ENCODE results near the gene PPIP5K2. TPM values are rescaled to one million over a fixed set of nuclear protein-coding genes. Genes with fewer than 3 reads are reported as not detected.
"Not testable (repeated sequence)": the region's sequence is repeated elsewhere in the genome, so short reads cannot be mapped to it uniquely, and the experiment has no call there.

The PPIP5K2 gene
- total RNA-seq, 1 experiment from 2014 or later: 46.4 TPM

DNA sequence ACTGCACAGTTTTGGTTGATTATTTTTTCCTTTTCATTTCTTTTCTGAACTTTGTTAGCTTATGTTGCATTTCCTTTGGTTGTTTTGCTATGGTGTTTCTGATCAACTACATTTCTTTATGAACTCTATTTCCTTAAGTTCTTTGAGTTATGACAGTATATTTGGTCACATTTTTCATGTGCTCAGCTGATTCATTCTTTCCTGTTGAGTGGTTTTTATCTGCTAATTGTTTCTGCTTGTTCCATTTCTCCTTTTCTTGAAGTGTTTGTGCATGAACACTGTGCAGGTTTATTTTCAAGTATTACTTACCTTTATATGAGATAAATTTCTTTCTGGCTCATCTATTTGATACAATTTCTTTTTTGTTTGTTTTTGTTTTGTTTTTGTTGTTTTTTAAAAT is 87.6 kb downstream of the PPIP5K2 start:
- DNase-seq (ENCODE audit: low spot score): no peak

DNA sequence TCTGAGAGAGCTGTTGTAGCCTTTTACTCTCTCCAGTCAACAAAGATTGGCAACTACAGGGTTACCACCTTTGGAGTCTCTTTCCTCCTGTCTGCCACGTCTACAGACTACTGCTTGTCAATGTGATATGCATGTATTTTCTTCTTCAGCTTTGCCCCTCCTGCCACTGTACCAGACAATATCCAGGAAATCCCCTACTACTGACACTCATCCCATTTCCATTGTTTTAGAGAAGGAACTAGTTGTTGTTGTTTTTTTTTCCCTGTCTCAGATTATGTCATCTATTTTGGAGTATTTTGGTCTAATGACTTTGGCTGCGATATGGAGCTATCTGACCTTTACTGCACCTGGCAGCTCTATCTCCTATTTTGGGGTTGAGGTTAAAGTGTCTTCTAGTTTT is 88.4 kb downstream of the PPIP5K2 start:
- no peak for DNase-seq (ENCODE audit: low spot score)

DNA sequence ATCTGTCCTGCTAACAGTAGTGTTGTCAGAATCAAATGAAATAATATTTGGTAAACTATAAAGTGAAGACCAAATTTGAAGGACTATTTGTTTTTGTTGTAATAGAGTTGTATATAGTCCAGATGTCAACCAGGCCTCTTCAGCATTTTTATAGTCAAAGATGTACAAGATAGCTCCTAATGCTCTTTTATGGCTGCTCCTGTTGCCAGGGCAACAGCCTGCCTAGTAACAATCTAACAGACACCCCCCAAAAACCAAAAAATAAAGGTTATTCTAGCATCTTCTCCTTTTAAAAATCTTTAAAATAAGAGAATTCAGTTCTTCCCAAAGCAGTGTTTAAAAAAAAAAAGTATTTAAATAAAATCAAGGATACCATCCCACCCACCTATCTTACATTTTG is 89.0 kb downstream of the PPIP5K2 start:
- DNase-seq (ENCODE audit: low spot score): no peak

DNA sequence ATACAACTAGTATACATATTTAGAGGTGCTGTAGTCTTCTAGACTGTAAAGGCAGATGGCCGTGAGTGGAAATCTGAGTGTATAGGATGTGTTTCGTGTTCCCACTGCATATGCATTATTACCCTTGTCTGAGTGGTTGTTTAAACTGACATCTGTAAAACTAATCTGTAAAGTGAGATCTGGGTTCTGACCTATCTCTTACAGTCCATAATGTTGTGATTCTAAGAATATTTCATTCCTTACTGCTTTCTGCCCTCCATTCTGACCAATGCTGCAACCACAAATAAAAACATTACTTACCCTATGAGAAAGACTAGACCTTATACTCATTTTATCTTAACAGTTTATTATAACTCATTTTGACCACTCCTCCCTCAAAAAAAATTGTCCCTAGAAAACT is 90.9 kb downstream of the PPIP5K2 start:
- no peak for DNase-seq (ENCODE audit: low spot score)

DNA sequence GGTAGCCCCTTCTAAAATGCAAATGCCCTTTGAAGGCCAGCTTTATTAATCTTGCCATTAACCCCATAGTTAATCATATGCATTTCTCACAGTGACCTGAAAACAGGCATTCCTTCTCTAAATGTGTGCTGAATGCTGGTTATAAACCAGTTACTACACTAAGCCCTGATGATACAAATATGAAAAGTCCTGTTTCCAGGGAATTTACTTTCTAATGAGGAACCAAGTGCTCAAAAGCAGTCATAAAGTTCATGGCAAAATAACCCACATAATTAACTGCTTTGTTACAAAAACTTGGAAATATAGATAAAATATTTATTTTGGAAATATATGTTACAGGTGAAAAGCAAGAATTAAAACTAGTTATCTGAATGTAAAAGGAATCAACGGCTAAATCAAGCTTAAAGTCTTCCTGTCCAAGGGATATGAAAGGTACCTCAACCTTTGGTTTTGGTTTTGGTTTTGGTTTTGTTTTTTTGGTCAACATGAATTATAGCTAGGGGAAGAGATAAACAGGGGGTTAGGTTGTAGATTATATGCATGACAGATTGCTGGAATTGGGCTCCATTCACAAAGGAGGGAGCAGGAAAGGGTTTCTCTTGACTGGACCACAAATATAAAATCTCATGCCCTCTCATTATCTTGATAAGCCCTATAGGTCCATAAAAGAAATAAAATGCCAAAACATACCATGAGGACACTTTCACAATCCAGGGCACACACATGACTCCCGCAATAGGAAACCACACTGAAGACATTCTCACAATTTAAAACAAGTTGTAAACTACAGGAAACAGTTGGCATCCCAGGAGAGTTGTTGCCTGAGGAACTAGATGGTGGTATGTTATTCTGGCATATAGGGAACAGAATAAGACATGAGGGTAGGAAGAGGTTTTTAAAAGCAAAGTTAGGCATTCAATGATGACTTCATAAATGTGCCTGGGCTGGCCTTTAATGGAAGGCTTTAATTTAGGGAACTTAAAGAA is 91.8 kb downstream of the PPIP5K2 start:
- no peak for DNase-seq (ENCODE audit: low spot score)

DNA sequence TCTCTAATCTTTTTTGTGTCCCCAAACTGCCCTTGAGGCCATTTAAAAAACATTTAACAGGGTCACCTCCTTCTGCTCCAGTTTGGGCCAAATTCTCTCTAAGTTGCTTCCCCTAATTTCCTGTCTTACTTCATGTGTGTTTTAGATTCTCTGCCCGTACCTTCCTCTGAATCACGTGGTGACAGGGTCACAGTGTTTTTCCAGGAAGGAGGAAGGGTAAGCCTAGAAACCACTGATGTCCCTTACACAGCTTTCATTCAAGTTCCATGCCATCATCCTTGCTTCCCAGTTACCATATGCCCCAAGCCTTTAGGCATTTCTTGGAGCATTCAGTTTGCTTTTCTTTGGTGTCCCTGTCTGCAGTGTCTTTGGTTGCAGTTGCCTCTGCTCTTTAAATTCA is 96.0 kb downstream of the PPIP5K2 start:
- DNase-seq (ENCODE audit: low spot score): peak; percentile 34

DNA sequence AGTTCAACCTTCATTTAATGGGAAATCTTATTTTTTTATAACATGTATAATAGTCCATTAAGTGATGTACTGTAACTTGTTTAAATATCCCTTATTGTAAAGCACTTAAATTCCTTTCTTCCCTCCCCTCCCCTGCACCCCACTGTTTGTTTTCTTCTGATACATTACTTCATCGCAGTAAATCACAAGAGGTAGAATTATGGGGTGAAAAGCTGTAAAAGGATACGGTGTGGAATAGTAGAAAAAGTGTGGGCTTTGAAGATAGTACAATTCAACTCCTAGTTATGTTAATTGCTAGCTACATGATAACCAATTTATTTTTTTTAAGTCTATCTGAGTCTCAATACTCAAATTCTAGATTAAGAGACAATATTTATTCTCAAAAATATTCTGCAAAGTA is 96.6 kb downstream of the PPIP5K2 start:
- DNase-seq (ENCODE audit: low spot score): no peak

DNA sequence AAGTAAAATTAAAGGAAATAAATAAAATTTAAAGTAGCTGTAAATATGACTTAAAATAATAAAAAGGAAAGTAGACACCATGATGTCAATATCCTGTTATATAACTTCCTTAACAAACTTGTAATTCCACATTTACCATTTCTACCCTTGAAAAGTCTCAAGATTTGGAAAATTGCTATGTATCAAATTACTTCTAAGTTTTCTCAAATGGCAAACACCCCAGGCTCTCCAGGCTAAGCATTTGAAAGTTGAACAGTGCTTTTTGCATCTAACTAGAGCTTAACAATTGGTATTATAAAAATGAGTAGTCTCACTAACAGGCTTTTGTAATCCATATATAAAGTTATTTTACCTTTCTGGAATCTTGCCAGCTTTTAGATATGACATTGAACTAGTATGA is 97.0 kb downstream of the PPIP5K2 start:
- DNase-seq (ENCODE audit: low spot score): no peak

DNA sequence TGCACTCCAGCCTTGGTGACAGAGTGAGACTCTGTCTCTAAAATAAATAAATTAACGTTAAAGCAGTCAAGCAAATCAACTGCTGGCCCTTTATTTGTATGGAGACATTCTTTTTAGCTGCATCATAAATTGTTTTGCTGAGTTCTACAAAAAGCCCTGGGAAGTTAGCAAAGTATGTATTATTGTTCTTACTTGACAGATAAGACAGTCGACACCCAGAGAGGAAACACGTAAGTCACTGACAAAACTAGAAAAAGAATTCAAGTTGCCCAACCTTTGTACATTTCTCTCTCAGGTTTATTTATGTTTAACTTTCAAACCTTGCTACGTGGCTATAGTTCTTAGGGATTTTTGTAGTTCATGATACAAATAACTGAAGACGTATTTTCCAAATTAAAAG is 98.1 kb downstream of the PPIP5K2 start:
- DNase-seq (ENCODE audit: low spot score): no peak

DNA sequence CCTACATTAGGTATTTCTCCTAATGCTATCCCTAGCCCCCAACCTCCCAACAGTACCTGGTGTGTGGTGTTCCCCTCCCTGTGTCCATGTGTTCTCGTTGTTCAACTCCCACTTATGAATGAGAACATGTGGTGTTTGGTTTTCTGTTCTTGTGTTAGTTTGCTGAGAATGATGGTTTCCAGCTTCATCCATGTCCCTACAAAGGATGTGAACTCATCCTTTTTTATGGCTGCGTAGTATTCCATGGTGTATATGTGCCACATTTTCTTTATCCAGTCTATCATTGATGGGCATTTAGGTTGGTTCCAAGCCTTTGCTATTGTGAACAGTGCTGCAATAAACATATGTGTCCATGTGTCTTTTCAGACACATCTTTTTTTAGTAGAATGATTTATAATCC is 99.0 kb downstream of the PPIP5K2 start:
- DNase-seq (ENCODE audit: low spot score): not testable (repeated sequence)

DNA sequence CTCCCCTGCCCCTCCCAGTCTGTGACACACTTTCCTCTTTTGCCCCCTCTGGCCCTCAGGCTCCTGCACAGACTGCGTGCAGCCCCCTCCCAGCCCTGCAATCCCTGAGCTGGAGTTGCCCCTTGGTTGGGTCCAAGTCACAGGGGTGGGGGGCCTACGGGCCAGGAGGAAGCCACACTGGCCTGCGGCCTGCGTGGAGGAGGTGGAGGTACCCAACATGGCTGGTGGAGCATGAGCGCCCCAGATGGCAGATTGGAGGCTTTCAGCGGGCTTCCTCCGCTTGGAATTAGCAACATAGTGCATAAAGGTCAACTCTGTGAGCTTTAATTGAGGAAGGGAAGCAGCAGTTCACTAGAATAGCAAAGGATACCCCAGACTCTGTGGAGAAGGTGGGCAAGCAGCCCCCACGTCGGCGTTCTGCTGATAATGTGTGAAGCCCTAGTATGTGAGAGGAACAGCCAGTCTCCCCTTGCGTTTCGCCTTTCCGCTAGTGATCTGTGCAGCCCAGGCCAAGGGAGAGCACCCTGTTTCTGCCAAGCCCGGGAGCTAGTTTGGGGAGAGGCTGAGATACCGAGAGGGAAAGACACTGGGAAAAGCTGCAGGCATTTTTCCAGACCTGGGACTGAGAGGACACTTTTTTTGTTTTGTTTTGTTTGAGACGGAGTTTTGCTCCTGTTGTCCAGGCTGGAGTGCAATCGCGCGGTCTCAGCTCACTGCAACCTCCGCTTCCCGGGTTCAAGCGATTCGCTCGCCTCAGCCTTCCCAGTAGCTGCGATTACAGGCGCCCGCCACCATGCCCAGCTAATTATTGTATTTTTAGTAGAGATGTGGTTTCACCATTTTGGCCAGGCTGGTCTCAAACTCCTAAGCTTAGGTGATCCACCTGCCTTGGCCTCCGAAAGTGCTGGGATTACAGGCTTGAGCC is 103.2 kb downstream of the PPIP5K2 start:
- no peak for DNase-seq (ENCODE audit: low spot score)

DNA sequence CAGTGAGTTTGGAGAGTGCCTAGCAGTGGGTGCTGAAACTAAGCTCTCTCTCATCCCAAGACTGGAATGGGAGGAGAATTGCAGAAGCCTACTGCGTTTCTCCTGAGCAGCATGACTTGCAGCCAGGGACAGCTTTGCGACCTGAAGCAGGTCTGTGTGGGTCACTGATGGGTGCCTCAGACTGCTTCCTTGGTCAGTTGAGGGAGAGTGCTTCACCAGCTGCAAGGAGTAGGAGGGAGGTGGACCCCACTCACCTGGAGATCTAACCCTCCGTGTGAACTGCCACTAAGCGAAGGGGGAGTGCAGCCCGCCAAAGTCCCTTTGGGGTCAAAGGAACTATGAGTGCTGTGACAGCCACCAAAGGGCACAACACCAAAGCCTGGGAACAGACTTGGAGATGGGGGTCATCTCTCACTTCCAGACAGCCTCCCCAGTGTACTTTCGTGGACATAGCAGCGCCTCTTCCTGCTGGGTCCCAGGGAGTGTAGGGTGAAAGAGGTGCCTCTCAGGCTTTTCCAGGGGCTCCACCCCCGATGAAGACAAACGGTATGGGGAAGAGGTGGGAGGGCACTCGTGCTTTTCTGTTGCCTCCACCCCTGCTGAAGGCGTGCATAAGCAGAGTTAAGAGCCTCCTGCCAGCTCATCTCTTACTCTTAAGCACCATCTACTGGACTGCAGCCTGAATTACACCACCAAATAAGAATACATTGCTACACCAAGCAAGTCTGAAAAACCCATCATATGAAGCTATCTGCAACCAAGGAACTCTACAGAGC is 104.2 kb downstream of the PPIP5K2 start:
- peak; percentile 89 for DNase-seq (ENCODE audit: low spot score)

DNA sequence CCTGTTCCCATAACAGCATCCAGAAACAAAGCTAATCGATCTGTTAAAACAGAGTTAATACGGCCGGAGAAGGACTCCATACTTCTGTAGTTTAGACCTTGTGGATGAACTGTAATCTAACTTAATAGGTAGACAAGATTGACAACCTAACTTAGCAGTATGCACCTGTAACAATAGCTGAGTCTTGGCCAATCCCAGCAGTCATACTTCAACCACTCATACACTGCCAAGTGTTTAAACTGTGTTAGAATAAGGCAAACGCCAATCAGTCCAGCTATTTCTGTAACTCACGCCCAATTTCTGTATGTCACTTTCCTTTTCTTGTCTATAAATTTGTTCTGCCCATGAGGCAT is 104.8 kb downstream of the PPIP5K2 start:
- no peak for DNase-seq (ENCODE audit: low spot score)

DNA sequence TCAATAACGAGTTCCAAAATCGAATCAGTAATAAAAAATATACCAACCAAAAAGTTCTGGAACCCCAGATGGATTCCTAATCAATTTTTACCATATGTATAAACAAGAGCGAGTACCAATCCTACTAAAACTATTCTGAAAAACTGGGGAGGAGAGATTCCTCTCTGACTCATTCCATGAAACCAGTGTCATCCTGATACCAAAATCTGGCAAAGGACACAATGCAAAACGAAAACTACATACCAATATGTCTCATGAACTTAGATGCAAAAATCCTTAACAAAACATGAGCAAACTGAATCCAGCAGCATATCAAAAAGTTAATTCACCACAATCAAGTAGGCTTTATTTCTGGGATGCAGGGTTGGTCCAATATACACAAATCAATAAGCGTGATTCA is 108.0 kb downstream of the PPIP5K2 start:
- no peak for DNase-seq (ENCODE audit: low spot score)

DNA sequence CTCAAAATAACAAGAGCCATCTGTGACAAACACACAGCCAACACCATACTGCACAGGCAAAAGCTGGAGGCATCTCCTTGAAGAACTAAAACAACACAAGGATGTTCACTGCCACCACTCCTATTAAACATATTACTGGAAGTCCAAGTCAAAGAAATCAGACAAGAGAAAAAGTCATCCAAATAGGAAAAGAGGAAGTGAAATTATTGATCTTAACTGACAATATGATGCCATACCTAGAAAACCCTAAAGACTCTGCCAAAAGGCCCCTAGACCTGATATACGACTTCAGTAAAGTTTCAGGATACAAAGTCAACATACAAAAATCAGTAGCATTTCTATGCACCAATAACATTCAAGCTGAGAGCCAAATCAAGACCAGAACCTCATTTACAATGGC is 108.5 kb downstream of the PPIP5K2 start:
- no peak for DNase-seq (ENCODE audit: low spot score)

DNA sequence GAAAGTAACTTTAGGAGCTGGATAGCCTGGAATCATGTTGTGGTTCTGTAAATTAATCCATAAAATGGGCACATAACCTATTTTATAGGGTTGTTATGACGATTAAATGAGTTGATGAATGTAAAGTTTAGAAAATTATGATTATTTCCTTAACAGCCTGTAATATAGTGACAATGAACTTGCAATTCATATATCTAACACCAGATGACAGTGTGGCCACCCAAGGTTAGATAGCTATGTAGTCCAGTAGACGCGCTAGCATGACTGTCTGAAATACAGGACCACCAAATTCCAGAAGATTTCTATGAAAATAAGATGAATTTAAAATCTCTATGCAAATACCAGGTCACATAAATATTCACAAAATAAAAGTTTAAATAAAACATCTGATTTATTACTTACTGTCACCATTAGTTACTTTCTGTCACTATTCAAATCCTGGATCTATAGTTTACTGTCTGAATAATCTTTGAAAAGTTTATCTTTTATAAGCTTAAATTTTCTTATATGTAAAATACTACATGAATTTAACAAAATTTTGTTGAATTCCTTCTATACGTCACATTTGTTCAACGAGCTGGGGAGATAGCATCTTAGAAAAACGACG is 112.4 kb downstream of the PPIP5K2 start:
- peak; percentile 38 for DNase-seq (ENCODE audit: low spot score)

DNA sequence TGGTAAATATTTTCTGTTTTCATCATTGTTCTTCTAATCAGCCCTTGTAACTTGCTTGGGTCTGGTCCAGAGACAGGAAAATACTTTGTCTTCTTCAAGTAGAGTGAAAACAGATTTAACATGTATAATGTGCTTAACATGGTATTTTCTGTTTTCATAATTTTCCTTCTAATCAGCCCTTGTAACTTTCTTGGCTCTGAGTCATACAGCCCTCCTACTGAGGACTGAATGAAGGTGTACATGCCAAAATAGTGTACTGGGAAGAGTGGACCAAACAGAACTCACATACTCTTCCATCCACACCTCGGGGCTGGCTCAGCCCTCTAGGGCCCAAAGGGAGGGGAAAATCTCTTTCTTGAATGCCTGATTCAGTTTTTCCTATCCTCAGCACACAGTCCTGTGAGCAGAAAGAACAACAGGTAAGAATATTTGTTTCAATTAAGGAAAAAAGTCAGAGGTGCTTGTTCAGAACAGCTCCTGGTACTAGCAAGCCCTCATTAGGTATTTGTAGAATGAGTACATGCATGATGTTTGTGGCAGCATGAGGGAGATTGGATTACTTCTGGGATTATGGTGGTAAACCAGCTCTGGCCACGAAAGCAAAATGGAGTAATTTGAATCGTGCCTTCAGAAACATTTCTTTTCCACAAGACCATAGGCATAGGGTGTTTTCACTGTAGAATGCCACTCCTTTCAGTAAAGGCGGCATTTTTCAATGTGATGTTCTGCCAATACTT is 114.3 kb downstream of the PPIP5K2 start:
- no peak for DNase-seq (ENCODE audit: low spot score)

DNA sequence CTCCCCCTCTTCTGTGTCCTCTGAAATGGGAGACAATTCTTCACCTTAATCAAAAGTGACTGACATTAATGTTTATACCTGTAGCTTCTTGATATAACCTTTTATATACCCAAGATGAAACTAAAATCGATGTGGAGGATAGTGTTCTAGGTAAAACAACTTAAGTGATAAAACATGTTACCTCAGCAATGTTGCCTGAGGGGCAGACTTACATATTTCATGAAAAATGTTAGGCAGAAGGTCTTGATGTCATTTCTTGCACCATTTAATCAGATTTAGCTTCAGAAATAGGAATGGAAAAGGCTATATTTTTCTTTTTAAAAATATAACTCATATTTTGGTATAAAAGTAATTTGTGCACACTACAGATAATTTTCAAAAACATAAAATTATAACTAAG is 115.8 kb downstream of the PPIP5K2 start:
- no peak for DNase-seq (ENCODE audit: low spot score)

DNA sequence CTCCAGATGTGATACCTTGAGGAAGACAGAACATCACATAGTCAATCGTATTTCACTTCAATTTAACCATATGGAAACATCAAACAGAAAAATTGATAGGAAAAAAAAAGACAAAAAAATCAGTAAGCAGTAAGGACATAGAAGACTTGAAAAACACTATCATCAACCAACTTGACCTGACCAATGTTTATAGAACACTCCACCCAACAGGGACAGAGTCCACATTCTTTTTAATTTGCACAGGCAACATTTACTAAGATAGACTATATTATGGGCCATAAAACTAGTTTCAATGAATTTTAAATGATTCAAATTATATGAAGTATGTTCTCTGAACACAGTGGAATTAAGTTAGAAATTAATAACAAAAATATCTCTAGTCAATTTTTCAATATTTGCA is 117.7 kb downstream of the PPIP5K2 start:
- no peak for DNase-seq (ENCODE audit: low spot score)

DNA sequence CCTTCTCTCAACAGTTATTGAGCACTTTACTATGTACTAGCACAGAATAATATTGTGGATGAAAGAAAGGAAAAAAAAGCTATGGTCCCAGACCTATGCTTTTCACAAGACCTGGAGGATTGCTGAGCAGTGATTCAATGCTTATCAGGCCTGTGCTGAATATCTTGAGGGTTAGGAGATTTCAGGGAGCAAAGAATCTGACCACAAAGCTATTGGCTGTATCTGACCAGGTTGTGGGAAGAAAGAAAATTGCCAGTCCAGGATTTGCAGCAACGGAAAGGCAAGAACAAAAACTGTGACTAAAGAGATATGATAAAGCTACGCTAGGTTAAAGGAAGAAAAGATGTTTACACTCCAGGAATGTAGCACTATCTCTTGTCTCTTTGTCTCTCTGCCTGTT is 123.6 kb downstream of the PPIP5K2 start:
- no peak for DNase-seq (ENCODE audit: low spot score)

DNA sequence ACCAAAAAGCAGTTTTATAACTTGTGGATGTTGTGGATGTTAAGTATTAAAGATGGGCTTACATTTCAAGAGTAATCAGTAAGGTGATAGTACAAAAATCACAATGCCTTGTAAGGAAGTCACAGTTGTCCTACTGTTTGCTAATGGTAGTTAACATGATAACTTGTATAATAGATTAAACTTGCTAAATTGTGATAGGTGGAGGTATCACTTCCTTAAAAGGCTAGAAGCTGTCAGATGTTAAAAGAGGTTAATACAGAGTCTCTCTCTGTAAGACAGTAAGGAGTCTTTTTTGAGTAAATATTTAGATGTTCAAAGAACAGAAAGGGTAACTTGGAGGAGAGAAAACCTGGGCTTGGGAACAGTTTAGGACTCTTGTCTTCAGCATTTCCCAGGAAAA is 124.3 kb downstream of the PPIP5K2 start:
- no peak for DNase-seq (ENCODE audit: low spot score)

Measured in H4 (cell line).